HG03045 (cell line): ENCODE results near the gene CDKL4.
"Not testable (repeated sequence)": the region's sequence is repeated elsewhere in the genome, so short reads cannot be mapped to it uniquely, and the experiment has no call there.

ENCODE experiments used
- ATAC-seq: cut with Tn5 transposase; IDR thresholded peaks from one replicate; pipeline ENCODE4 v1.9.1; 2021; ENCODE audit warnings: mild to moderate bottlenecking, moderate library complexity; ENCODE audit not compliant: unreplicated experiment

The CDKL4 gene

DNA sequence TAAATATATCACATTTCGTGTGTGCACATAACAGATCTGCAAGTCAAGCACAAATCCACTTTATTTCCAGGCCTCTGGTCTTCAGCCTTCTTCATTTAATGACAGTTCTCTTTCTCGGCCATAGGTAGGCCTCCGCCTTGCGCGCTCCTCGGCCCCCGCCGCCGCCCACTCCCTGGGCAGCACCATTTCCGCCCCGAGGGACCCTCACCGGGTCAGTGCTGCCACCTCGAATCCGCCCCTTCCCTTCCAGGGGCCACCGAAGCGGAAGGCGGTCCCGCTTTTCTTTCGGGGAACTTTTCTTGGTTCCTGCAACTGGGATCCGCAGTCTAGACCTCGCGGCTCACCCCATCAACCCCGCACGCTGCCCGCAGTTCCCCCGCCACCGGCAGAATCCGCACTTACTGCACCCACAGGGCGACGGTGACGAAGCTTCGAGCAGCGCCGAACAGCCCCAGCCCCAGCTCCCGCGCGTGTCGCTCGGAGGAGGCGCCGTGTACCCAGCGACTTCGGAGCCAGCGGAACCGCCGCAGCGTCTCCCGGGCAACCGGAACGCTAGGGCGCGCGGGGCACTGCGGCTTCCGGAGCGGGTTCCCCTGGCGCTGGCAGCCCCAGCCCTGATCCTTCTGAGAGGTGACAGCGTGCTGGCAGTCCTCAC, at the start of gene CDKL4:
Gene CDKL4 (minus strand): TSS at position 502 of the 655 bp plus-strand sequence.
- ATAC-seq = no peak

GRCh38 chr2:39290433-39290832, 46.7 kb upstream of the CDKL4 start:
- no peak for ATAC-seq

- ATAC-seq = no peak
Observed at GRCh38 chr2:39289609-39290008, 45.8 kb upstream of the CDKL4 start.

DNA sequence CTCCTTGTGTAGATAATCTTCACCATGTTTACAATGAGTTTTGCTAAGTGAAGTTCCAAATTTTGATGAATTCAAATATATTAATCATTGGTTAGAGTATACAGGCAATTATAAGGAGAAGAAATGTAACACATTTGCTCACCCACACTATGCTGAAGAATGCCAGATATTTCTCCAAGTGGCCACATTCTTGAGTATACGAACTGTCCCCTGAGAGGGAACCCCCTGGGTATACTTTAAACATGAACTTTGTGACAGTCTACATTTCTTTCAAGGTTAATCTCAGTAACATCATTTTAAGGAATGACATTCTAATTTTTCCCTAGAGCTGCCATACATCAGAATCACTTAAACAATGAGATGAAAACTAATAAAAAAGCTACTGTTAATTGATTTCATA, 39.8 kb upstream of the CDKL4 start:
- no peak for ATAC-seq

DNA sequence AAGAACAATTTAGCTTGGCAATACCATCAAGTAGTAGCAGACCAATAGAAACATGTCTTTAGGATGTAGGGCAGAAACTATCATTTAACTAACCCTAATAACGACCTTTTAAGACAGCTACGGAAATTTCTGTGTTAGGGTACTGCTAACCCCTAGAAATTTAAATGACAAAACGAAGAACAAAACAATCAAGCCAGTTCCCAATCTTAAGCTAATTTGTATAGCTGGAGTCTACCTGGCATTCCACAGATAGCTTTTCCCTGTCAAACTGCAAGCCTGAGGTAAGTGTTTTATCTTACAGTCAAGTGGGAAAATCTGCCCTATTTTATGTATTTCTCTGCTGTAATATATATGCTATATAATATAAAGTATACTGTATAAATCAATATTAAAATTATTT, 37.6 kb upstream of the CDKL4 start:
- ATAC-seq = no peak

DNA sequence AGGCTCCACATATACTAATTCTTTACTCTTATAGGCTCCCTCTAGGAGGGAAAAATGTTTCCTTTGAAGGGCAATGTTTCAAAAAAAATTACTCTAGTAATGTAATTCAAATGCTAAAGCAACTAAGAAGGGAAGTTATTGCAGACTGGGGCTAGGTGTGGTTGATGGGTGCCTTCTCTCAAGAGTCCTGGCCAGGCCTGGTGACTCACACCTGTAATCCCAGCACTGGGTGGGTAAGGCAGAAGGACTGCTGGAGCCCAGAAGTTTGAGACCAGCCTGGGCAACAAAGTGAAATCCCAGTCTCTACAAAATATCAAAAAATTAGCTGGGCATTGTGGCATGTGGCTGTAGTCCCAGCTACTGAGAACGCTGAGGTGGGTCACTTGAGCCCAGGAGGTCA, 31.2 kb upstream of the CDKL4 start:
- ATAC-seq = no peak

GRCh38 chr2:39269941-39270340, 26.2 kb upstream of the CDKL4 start:
- ATAC-seq = no peak

DNA sequence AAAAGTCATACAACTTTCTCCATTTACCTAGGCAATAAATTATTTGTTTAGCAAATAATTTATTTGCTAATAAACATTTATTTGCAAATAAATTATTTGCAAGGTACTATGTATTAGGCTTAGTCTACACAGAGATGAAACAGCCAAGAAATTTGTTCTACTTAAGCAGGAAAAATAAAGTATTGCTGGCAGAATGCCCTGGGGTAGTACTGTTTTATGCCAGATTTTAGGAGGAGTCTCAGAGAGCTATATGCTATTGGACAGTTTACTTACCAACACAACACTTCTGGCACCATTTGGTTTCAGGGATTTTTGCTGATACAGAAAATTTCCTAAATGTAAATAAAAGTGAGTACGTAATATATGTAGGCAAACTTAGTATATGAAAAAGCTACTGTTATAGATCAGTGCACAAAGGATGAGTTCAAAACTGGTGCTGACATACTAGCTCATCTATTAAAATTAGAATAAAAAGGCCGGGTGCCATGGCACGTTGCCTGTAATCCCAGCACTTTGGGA, 23.2 kb upstream of the CDKL4 start:
- ATAC-seq = no peak

- peak; percentile 61 for ATAC-seq
Observed at GRCh38 chr2:39266139-39266805, 22.5 kb upstream of the CDKL4 start.

GRCh38 chr2:39265315-39265714, 21.5 kb upstream of the CDKL4 start:
- no peak for ATAC-seq

DNA sequence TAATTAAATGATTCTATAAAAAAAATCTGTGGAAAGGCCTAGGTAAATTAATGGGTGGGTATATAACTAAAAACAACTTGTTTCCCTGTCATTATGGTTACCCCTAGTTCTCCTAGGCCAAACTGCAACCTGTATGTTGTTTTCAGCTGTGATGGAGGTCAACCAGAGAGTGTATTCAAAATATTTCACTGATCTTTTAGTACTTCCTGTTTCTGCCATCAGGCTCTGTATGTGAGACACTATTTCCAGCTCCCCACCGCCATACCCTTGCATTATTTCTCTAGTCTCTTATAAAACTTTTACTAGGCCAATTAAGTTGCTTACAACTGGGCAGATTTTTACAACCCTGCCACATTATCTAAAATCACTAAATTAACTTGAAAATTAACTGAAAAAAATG, 21.0 kb upstream of the CDKL4 start:
- ATAC-seq = peak; percentile 67

- no peak for ATAC-seq
Observed at GRCh38 chr2:39260087-39260486, 16.3 kb upstream of the CDKL4 start.

DNA sequence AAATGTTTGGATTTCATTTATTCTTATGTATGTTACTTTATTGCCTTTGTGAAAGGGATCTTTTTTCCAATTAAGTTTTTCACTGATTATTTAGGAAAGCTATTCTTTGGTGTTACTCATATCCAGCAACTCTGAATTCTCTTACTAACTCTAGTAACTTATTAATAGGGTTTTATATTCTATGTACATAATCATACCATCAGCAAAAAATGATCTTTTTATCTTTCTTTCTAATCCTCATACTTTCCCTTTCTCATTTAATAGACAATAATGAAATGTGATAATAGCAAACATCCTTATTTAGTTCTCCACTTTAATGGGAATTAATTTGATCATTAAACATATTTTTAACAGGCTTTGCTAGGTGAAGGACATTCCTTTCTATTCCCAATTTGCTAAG, 12.3 kb upstream of the CDKL4 start:
- ATAC-seq = no peak

DNA sequence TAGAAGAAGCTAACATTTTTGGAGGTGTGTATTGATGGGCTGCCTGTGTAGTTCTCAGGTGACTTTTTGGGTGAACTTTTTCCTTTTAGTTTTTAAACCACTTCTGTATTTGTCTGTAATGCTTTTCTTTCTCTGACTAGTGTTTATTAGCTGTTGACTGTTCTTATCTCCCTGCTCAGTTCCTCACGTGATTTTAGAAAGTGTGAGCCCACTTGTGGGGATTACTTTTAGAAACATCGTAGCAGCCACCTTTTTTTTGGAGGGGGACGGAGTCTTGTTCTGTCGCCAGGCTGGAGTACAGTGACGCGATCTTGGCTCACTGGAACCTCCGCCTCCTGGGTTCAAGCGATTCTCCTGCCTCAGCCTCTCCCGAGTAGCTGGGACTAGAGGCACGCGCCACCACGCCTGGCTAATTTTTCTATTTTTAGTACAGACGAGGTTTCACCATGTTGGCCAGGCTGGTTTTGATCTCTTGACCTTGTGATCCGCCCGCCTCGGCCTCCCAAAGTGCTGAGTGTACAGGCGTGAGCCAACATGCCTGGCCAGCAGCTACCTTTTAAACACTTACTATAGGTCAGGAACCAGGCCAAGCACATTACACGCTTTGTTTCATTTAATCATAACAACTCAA, 9.2 kb upstream of the CDKL4 start:
- ATAC-seq = no peak

- no peak for ATAC-seq
Observed at GRCh38 chr2:39247512-39248043, 3.8 kb upstream of the CDKL4 start.

DNA sequence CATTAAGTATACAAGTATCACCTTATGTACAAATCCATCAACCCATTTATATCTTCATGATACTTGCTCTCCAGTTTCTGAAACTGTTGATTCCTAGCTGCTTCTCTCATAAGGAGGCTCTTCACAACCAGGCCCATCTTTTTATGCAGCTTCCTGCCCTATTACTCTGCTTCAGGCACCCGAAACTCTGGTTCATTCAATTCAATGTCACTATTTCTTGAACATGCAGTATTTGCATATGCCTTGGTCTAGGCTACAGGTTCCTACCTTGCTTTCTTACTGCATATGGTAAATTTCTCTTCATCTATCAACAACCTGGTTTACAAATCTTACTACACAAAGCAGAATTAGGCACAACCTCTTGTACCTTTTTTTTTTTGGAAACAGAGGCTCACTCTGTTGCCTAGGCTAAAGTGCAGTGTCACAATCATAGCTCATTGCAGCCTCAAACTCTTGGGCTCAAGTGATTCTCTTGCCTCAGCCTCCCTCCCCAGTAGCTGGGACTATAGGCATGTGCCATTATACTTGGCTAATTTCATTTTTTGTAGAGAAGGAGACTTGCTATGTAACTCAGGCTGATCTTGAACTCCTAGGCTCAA, 2.7 kb upstream of the CDKL4 start:
- no peak for ATAC-seq

GRCh38 chr2:39244963-39245625, 1.3 kb upstream of the CDKL4 start:
- ATAC-seq = not testable (repeated sequence)

DNA sequence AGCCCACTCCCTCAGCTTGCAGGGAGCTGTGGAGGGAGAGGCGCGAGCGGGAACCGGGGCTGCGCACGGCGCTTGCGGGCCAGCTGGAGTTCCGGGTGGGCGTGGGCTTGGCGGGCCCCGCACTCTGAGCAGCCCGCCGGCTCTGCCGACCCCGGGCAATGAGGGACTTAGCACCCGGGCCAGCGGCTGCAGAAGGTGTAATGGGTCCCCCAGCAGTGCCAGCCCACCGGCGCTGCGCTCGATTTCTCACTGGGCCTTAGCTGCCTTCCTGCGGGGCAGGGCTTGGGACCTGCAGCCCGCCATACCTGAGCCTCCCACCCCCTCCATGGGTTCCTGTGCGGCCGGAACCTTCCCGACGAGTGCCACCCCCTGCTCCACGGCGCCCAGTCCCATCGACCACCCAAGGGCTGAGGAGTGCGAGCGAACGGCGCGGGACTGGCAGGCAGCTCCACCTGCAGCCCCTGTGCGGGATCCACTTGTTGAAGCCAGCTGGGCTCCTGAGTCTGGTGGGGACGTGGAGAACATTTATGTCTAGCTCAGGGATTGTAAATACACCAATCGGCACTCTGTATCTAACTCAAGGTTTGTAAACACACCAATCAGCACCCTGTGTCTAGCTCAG, 582 bp upstream of the CDKL4 start:
- ATAC-seq = not testable (repeated sequence)

DNA sequence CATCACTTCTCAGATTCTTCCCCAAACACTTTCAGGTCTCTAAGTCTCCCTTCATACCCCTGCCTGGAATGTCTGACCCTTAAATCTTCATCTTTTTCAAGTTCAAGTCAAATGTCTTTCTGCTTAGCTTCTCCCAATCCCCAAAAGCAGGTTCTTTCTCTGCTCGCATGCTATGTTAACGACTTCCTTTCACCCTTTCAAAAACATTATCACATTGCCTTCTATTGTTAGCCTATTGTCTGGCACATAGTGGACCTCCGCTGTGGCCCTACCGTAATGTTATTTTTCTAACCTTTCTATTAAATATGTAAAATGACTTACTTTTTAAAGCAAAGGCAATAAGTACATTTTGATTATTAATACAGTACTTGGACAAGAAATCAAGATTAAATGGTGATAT, 2.2 kb downstream of the CDKL4 start:
- no peak for ATAC-seq

GRCh38 chr2:39240758-39241157, 3.0 kb downstream of the CDKL4 start:
- ATAC-seq = no peak
